Measurements from ENCODE around the gene UGT3A1. TPM values are rescaled to one million over a fixed set of nuclear protein-coding genes. Genes with fewer than 3 reads are reported as not detected.
A peak's percentile ranks its signal among the peaks of the same experiment; 100 is the strongest.

The UGT3A1 gene
- total RNA-seq, 4 donors from 2014 or later: not detected

GRCh38 chr5:35924122-35924949 is 66.9 kb downstream of the UGT3A1 start:
- Histone ChIP-seq H3K9me3 (no peaks in the 10 kb centered on the region), H3K27me3 (peaks cover 0 to 4% of the 10 kb centered on the region in 2 donors)

GRCh38 chr5:35922468-35922867 is 68.7 kb downstream of the UGT3A1 start:
- TF ChIP-seq POLR2A (IDR thresholded peaks at IDR 0.05) (no peak), EP300 (IDR thresholded peaks at IDR 0.05) (no peak), CTCF (IDR thresholded peaks at IDR 0.05) (no peak)
- no peak for DNase-seq (ENCODE audit: low spot score in 2 of 2)
- WGBS, 2 donors: 73 to 88% methylated on average over 7 of the region's 7 CpGs

More at GRCh38 chr5:35924122-35924949, 66.9 kb downstream of the UGT3A1 start:
- DNase-seq (ENCODE audit: low spot score in 2 of 2): no peak
- no peak overlapping the region for H3K4me3 ChIP-seq
- H3K27ac ChIP-seq: no peak overlapping the region
- no peak for TF ChIP-seq EP300 (IDR thresholded peaks at IDR 0.05)
- TF ChIP-seq POLR2A (IDR thresholded peaks at IDR 0.05): no peak
- no peak for TF ChIP-seq CTCF (IDR thresholded peaks at IDR 0.05)
- peaks cover 0 to 19% (median 0%) of the 10 kb centered on the region in 4 donors for H3K4me1 ChIP-seq
- H3K36me3 ChIP-seq: no peaks in the 10 kb centered on the region
- WGBS, 2 donors: 44 to 46% methylated on average over 9 to 10 of the region's 10 CpGs

GRCh38 chr5:35921930-35922329 is 69.3 kb downstream of the UGT3A1 start:
- H3K36me3 ChIP-seq: no peaks in the 10 kb centered on the region
- H3K27ac ChIP-seq: no peak overlapping the region
- 72 to 81% methylated on average over 5 of the region's 5 CpGs for WGBS, 2 donors
- TF ChIP-seq POLR2A (IDR thresholded peaks at IDR 0.05) (no peak), CTCF (IDR thresholded peaks at IDR 0.05) (no peak), EP300 (IDR thresholded peaks at IDR 0.05) (no peak)
- no peak overlapping the region for H3K4me3 ChIP-seq
- H3K27me3 ChIP-seq: peaks cover 0 to 3% of the 10 kb centered on the region in 2 donors
- H3K9me3 ChIP-seq: no peaks in the 10 kb centered on the region
- DNase-seq (ENCODE audit: low spot score in 2 of 2): no peak
- peaks cover 0 to 19% (median 0%) of the 10 kb centered on the region in 4 donors for H3K4me1 ChIP-seq

More at GRCh38 chr5:35922468-35922867, 68.7 kb downstream of the UGT3A1 start:
- H3K27ac ChIP-seq: no peak overlapping the region
- H3K27me3 ChIP-seq: peaks cover 0 to 4% of the 10 kb centered on the region in 2 donors
- H3K4me1 ChIP-seq: peaks cover 0 to 19% (median 0%) of the 10 kb centered on the region in 4 donors
- no peak overlapping the region for H3K4me3 ChIP-seq
- H3K9me3 ChIP-seq: no peaks in the 10 kb centered on the region
- no peaks in the 10 kb centered on the region for H3K36me3 ChIP-seq

GRCh38 chr5:35920890-35921289 is 70.3 kb downstream of the UGT3A1 start:
- H3K27me3 ChIP-seq: no peaks in the 10 kb centered on the region
- no peak for TF ChIP-seq EP300 (IDR thresholded peaks at IDR 0.05)
- no peak for TF ChIP-seq POLR2A (IDR thresholded peaks at IDR 0.05)
- no peak for TF ChIP-seq CTCF (IDR thresholded peaks at IDR 0.05)
- peaks cover 0 to 14% (median 0%) of the 10 kb centered on the region in 4 donors for H3K4me1 ChIP-seq
- no peak overlapping the region for H3K27ac ChIP-seq
- no peaks in the 10 kb centered on the region for H3K36me3 ChIP-seq
- WGBS, 2 donors: 58 to 77% methylated on average over 4 to 11 of the region's 11 CpGs
- no peak for DNase-seq (ENCODE audit: low spot score in 2 of 2)
- H3K4me3 ChIP-seq: no peak overlapping the region
- H3K9me3 ChIP-seq: no peaks in the 10 kb centered on the region

GRCh38 chr5:35919191-35919590 is 72.0 kb downstream of the UGT3A1 start:
- Histone ChIP-seq H3K9me3 (no peaks in the 10 kb centered on the region), H3K36me3 (no peaks in the 10 kb centered on the region), H3K27ac (no peak overlapping the region), H3K4me3 (no peak overlapping the region), H3K27me3 (no peaks in the 10 kb centered on the region), H3K4me1 (peaks cover 0 to 1% (median 0%) of the 10 kb centered on the region in 4 donors)
- DNase-seq (ENCODE audit: low spot score in 2 of 2): peak in 1 of 2 donors; percentile 15
- 44 to 64% methylated on average over 4 of the region's 4 CpGs for WGBS, 2 donors
- no peak for TF ChIP-seq CTCF (IDR thresholded peaks at IDR 0.05)
- no peak for TF ChIP-seq EP300 (IDR thresholded peaks at IDR 0.05)
- no peak for TF ChIP-seq POLR2A (IDR thresholded peaks at IDR 0.05)
